ENCODE results near the gene EEF1A2. TPM values are rescaled to one million over a fixed set of nuclear protein-coding genes. Genes with fewer than 3 reads are reported as not detected.
A peak's percentile ranks its signal among the peaks of the same experiment; 100 is the strongest.

EEF1A2 gene
- total and polyA plus RNA-seq, 2 experiments from 2014 or later: 1.3 to 37.1 TPM

DNA sequence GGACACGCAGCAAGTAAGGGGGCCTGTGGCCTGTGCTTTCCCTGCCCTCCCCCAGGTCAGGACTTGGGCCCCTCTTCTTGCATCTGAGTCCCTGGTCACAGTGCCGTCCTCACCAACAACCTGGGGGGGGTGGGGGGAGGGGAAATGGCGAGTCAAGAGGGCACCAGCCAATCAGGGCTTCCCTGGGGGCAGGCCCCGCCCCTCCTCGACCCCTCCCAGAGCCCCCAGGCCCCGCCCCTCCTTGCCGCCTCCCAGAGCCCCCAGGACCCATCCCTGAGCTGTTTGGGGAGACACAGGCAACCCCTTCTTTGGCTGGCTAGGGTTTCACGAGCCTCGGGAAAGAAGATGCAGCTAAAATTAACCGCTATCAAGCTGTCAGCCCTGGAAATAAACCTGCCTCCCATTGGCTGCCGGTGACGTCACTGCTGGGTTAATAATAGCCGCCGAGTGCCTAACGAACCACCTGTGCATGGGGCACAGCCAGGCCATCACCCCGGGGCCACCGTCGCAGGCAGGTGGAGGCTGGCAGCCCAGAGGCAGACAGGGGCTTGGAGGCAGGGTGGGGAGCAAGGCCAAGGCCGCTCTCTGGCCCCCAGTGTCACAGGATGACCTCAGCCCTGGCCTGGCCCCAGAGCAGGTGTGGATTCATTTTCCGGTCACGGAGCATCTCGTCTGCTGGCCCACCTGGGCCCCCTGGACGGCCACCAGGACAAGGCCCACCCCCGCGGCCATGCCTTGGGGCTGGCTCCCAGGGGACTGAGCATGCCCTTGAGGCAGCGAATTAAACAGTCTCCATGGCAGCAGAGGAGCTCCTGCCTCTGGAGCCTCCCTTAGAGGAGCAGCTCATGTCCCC is 3.2 kb upstream of the EEF1A2 start (continued):
- TF ChIP-seq, protein P1, sequence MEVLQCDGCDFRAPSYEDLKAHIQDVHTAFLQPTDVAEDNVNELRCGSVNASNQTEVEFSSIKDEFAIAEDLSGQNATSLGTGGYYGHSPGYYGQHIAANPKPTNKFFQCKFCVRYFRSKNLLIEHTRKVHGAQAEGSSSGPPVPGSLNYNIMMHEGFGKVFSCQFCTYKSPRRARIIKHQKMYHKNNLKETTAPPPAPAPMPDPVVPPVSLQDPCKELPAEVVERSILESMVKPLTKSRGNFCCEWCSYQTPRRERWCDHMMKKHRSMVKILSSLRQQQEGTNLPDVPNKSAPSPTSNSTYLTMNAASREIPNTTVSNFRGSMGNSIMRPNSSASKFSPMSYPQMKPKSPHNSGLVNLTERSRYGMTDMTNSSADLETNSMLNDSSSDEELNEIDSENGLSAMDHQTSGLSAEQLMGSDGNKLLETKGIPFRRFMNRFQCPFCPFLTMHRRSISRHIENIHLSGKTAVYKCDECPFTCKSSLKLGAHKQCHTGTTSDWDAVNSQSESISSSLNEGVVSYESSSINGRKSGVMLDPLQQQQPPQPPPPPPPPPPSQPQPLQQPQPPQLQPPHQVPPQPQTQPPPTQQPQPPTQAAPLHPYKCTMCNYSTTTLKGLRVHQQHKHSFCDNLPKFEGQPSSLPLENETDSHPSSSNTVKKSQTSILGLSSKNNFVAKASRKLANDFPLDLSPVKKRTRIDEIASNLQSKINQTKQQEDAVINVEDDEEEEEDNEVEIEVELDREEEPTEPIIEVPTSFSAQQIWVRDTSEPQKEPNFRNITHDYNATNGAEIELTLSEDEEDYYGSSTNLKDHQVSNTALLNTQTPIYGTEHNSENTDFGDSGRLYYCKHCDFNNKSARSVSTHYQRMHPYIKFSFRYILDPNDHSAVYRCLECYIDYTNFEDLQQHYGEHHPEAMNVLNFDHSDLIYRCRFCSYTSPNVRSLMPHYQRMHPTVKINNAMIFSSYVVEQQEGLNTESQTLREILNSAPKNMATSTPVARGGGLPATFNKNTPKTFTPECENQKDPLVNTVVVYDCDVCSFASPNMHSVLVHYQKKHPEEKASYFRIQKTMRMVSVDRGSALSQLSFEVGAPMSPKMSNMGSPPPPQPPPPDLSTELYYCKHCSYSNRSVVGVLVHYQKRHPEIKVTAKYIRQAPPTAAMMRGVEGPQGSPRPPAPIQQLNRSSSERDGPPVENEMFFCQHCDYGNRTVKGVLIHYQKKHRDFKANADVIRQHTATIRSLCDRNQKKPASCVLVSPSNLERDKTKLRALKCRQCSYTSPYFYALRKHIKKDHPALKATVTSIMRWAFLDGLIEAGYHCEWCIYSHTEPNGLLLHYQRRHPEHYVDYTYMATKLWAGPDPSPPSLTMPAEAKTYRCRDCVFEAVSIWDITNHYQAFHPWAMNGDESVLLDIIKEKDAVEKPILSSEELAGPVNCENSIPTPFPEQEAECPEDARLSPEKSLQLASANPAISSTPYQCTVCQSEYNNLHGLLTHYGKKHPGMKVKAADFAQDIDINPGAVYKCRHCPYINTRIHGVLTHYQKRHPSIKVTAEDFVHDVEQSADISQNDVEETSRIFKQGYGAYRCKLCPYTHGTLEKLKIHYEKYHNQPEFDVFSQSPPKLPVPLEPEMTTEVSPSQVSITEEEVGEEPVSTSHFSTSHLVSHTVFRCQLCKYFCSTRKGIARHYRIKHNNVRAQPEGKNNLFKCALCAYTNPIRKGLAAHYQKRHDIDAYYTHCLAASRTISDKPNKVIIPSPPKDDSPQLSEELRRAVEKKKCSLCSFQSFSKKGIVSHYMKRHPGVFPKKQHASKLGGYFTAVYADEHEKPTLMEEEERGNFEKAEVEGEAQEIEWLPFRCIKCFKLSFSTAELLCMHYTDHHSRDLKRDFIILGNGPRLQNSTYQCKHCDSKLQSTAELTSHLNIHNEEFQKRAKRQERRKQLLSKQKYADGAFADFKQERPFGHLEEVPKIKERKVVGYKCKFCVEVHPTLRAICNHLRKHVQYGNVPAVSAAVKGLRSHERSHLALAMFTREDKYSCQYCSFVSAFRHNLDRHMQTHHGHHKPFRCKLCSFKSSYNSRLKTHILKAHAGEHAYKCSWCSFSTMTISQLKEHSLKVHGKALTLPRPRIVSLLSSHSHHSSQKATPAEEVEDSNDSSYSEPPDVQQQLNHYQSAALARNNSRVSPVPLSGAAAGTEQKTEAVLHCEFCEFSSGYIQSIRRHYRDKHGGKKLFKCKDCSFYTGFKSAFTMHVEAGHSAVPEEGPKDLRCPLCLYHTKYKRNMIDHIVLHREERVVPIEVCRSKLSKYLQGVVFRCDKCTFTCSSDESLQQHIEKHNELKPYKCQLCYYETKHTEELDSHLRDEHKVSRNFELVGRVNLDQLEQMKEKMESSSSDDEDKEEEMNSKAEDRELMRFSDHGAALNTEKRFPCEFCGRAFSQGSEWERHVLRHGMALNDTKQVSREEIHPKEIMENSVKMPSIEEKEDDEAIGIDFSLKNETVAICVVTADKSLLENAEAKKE (CRISPR knock-in tag; IDR thresholded peaks at IDR 0.05): no peak
- TF ChIP-seq, protein P2, sequence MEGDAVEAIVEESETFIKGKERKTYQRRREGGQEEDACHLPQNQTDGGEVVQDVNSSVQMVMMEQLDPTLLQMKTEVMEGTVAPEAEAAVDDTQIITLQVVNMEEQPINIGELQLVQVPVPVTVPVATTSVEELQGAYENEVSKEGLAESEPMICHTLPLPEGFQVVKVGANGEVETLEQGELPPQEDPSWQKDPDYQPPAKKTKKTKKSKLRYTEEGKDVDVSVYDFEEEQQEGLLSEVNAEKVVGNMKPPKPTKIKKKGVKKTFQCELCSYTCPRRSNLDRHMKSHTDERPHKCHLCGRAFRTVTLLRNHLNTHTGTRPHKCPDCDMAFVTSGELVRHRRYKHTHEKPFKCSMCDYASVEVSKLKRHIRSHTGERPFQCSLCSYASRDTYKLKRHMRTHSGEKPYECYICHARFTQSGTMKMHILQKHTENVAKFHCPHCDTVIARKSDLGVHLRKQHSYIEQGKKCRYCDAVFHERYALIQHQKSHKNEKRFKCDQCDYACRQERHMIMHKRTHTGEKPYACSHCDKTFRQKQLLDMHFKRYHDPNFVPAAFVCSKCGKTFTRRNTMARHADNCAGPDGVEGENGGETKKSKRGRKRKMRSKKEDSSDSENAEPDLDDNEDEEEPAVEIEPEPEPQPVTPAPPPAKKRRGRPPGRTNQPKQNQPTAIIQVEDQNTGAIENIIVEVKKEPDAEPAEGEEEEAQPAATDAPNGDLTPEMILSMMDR (conservative IDR thresholded peaks at IDR 0.05; ENCODE audit: low read depth in 2 of 2): no peak

DNA sequence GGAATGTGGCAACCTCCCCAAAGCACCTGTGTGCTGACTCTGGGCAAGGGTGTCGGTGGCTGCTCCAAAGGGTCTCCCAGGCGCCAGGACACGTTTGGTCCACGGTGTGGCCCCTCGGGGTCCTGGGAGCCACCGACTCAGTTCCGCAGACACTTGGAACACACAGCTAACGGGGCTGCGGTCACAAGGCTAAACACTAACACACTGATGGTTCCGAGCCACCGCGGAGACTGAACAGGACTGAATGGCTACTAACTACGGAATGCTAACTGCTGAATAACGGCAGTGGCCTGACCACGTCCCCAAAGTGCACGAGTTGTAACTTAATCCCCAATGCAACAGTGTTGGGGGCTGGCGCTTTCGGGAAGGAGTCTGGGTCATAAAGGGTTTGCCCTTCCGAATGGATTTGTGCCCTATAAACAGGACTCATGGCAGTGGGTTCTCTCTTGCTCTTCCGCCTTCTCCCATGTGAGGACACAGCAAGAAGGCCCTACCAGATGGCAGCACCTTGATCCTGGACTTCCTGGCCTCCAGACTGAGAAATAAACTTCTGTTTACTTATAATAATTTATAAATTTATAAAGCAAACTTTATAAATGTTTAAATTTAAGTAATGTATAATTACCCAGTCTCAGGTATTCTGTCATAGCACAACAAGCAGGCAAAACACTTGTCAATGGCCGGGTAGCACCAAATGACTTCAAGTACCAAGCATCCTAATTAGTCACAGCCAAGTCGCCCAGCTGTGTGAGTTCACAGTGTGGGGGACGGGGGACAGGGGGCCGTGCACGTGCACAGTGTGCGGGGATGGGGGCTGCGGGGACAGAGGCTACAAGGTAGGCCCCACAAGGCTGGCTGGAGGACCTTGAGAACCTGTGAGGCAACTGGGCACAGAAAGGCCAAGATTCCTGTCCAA is 2.3 kb upstream of the EEF1A2 start:
- Mint-ChIP-seq H3K9me3 (peaks cover 13% of the 10 kb centered on the region; the same call in 1 of the 3 replicates), H3K27ac (no peak overlapping the region), H3K4me1 (peaks cover 5% of the 10 kb centered on the region; the same call in 2 of the 3 replicates), H3K36me3 (ENCODE audit: low read depth) (no peaks in the 10 kb centered on the region; the same call in 2 of the 3 replicates), H3K4me3 (peak overlapping the region; percentile 32; the same call in 1 of the 3 replicates), H3K27me3 (ENCODE audit: insufficient read depth, low read depth, poor library complexity) (peaks cover 26% of the 10 kb centered on the region)
- Histone ChIP-seq H2AFZ (no peak overlapping the region), H3K4me3 (no peak overlapping the region), H3F3A (replicated peaks; ENCODE audit: low read depth) (no peaks in the 10 kb centered on the region), H3K36me3 (ENCODE audit: insufficient read depth) (no peaks in the 10 kb centered on the region), H3K27me3 (ENCODE audit: insufficient read depth) (peaks cover 36% of the 10 kb centered on the region), H3K4me2 (peak overlapping the region; percentile 71), H3K79me2 (replicated peaks; ENCODE audit: insufficient read depth) (no peaks in the 10 kb centered on the region), H3K4me1 (ENCODE audit: insufficient read depth) (peaks cover 19% of the 10 kb centered on the region), H3K27ac (ENCODE audit: low read depth) (no peak overlapping the region), H3K9me2 (ENCODE audit: insufficient read depth) (no peaks in the 10 kb centered on the region), H4K20me1 (replicated peaks; ENCODE audit: insufficient read depth) (no peaks in the 10 kb centered on the region)
- DNase-seq (ENCODE audit: low spot score) (no peak), ATAC-seq (no peak)
- TF ChIP-seq, protein P3, sequence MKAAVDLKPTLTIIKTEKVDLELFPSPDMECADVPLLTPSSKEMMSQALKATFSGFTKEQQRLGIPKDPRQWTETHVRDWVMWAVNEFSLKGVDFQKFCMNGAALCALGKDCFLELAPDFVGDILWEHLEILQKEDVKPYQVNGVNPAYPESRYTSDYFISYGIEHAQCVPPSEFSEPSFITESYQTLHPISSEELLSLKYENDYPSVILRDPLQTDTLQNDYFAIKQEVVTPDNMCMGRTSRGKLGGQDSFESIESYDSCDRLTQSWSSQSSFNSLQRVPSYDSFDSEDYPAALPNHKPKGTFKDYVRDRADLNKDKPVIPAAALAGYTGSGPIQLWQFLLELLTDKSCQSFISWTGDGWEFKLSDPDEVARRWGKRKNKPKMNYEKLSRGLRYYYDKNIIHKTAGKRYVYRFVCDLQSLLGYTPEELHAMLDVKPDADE (IDR thresholded peaks at IDR 0.05): no peak
- TF ChIP-seq CREB1 (CRISPR knock-in tag; IDR thresholded peaks at IDR 0.05; ENCODE audit: low read depth) (no peak), STAT1 (IDR thresholded peaks at IDR 0.05; ENCODE audit: unreplicated experiment) (no peak), ZNF331 (CRISPR knock-in tag; IDR thresholded peaks at IDR 0.05; ENCODE audit: low read depth) (no peak), JUNB (IDR thresholded peaks at IDR 0.05; ENCODE audit: unreplicated experiment) (no peak), ZNF114 (CRISPR knock-in tag; IDR thresholded peaks at IDR 0.05) (no peak)
- TF ChIP-seq, protein P4, sequence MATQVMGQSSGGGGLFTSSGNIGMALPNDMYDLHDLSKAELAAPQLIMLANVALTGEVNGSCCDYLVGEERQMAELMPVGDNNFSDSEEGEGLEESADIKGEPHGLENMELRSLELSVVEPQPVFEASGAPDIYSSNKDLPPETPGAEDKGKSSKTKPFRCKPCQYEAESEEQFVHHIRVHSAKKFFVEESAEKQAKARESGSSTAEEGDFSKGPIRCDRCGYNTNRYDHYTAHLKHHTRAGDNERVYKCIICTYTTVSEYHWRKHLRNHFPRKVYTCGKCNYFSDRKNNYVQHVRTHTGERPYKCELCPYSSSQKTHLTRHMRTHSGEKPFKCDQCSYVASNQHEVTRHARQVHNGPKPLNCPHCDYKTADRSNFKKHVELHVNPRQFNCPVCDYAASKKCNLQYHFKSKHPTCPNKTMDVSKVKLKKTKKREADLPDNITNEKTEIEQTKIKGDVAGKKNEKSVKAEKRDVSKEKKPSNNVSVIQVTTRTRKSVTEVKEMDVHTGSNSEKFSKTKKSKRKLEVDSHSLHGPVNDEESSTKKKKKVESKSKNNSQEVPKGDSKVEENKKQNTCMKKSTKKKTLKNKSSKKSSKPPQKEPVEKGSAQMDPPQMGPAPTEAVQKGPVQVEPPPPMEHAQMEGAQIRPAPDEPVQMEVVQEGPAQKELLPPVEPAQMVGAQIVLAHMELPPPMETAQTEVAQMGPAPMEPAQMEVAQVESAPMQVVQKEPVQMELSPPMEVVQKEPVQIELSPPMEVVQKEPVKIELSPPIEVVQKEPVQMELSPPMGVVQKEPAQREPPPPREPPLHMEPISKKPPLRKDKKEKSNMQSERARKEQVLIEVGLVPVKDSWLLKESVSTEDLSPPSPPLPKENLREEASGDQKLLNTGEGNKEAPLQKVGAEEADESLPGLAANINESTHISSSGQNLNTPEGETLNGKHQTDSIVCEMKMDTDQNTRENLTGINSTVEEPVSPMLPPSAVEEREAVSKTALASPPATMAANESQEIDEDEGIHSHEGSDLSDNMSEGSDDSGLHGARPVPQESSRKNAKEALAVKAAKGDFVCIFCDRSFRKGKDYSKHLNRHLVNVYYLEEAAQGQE (IDR thresholded peaks at IDR 0.05; ENCODE audit: unreplicated experiment): no peak

Data from GM23338 (cell line).